OCI-LY7 (cell line): ENCODE data around the gene KCNIP3. TPM values are rescaled to one million over a fixed set of nuclear protein-coding genes. Genes with fewer than 3 reads are reported as not detected.

ENCODE experiments used
- BruUV-seq: library from RNA; stranded (reverse); fragments of 400-500 nt; replicated peaks from 2 replicates; lab custom pipeline; 2021; lab: Mats Ljungman, UMichigan
- CTCF ChIA-PET: fragments of 300-600 bp; sonication (Branson Sonifier 250); formaldehyde crosslinking; loops from one replicate; lab custom pipeline; 2022; ENCODE audit warnings: antibody characterized with exemption; ENCODE audit not compliant: unreplicated experiment; lab: Charles Lee
- POLR2A ChIA-PET: fragments of 300-600 bp; sonication (Branson Sonifier 250); formaldehyde crosslinking; loops from one replicate; lab custom pipeline; 2022; ENCODE audit warnings: antibody characterized with exemption; lab: Charles Lee
- DNase-seq: peaks from one replicate; pipeline ENCODE4 v3.0.0-alpha.2; 2015; ENCODE audit warnings: low spot score
- H2AFZ ChIP-seq: fragments of 200-600 bp; sonication (generic), shearing (Covaris generic); 2 replicates; pipeline ENCODE4 v1.6.1; 2014; ENCODE audit warnings: mild to moderate bottlenecking, antibody characterized with exemption, low read length, moderate library complexity
- H3K27ac ChIP-seq: fragments of 200-600 bp; sonication (generic); 2 replicates; pipeline ENCODE4 v1.5.1; 2014; ENCODE audit warnings: mixed run types, low read depth, mild to moderate bottlenecking, moderate library complexity, low read length, inconsistent platforms; ENCODE audit not compliant: poor library complexity, severe bottlenecking
- H3K36me3 ChIP-seq: fragments of 200-600 bp; sonication (generic); 2 replicates; pipeline ENCODE4 v1.6.1; 2014; ENCODE audit warnings: mild to moderate bottlenecking, antibody characterized with exemption, low read length, moderate library complexity, mixed read lengths; ENCODE audit not compliant: insufficient read depth
- H3K4me1 ChIP-seq: fragments of 200-600 bp; sonication (generic); 2 replicates; pipeline ENCODE4 v1.5.1; 2014; ENCODE audit warnings: mild to moderate bottlenecking, low read length; ENCODE audit not compliant: insufficient read depth, poor library complexity, severe bottlenecking
- H3K4me2 ChIP-seq: fragments of 200-600 bp; sonication (generic); 2 replicates; pipeline ENCODE4 v1.6.1; 2014; ENCODE audit warnings: mild to moderate bottlenecking, low read length
- H3K4me3 ChIP-seq: fragments of 200-600 bp; sonication (generic); 2 replicates; pipeline ENCODE4 v1.5.1; 2014; ENCODE audit warnings: mild to moderate bottlenecking, low read depth, low read length; ENCODE audit not compliant: poor library complexity, severe bottlenecking
- H3K79me2 ChIP-seq: fragments of 200-600 bp; sonication (generic); 2 replicates; pipeline ENCODE4 v1.6.1; 2016; ENCODE audit warnings: low read depth, mild to moderate bottlenecking, low read length, moderate library complexity, mixed read lengths; ENCODE audit not compliant: insufficient read depth
- H3K9me2 ChIP-seq: fragments of 200-600 bp; sonication (generic); 2 replicates; pipeline ENCODE4 v1.6.1; 2016; ENCODE audit warnings: mild to moderate bottlenecking, low read length, mixed read lengths; ENCODE audit not compliant: insufficient read depth
- H3K9me3 ChIP-seq: fragments of 200-600 bp; sonication (generic); 2 replicates; pipeline ENCODE4 v1.6.1; 2014; ENCODE audit warnings: mild to moderate bottlenecking, mixed run types, low read length, mixed read lengths
- H4K20me1 ChIP-seq: fragments of 200-600 bp; sonication (generic); 2 replicates; pipeline ENCODE4 v1.6.1; 2014; ENCODE audit warnings: mild to moderate bottlenecking, antibody characterized with exemption, low read length, moderate library complexity, mixed read lengths; ENCODE audit not compliant: insufficient read depth
- CTCF ChIP-seq: fragments of 200-600 bp; sonication (generic); conservative IDR thresholded peaks from 2 replicates; pipeline ENCODE4 v1.5.1; 2014; ENCODE audit warnings: mild to moderate bottlenecking, antibody characterized with exemption, low read length, moderate library complexity, mixed read lengths
- EZH2phosphoT487 ChIP-seq: fragments of 200-600 bp; sonication (generic); IDR thresholded peaks from 2 replicates; pipeline ENCODE4 v1.6.1; 2018; ENCODE audit warnings: low read depth, borderline replicate concordance, mild to moderate bottlenecking, mixed run types, antibody characterized with exemption, low read length, moderate library complexity, mixed read lengths
- intact Hi-C: fragments of 100-400 bp; cut with micrococcal nuclease; formaldehyde crosslinking; loops from one replicate; pipeline ENCODE4 v1.10.0; 2022; ENCODE audit not compliant: unreplicated experiment
- total RNA-seq, 2 experiments: library from RNA; depleted of rRNA in 1 of 2; stranded (reverse); fragments of >200 nt in 1 of 2; shearing (Covaris generic) in 1 of 2; gene quantifications; 2 replicates each; pipeline ENCODE4 v1.2.3, GENCODE V29; 2014 to 2022

KCNIP3 gene
- total RNA-seq, 2 experiments from 2014 or later, result not detected

- no TSS peak for BruUV-seq
- TF ChIP-seq EZH2phosphoT487 (no peak), CTCF (peak; percentile 72)
- Histone ChIP-seq H2AFZ (no peak overlapping the region), H3K36me3 (no peaks in the 10 kb centered on the region), H3K9me3 (no peaks in the 10 kb centered on the region), H4K20me1 (no peaks in the 10 kb centered on the region), H3K4me1 (no peaks in the 10 kb centered on the region), H3K27ac (no peak overlapping the region), H3K4me3 (no peak overlapping the region), H3K9me2 (no peaks in the 10 kb centered on the region), H3K79me2 (no peaks in the 10 kb centered on the region), H3K4me2 (peak overlapping the region; percentile 9; the same call in 1 of the 2 replicates)
- CTCF ChIA-PET, result no interaction called here
- DNase-seq, result peak; percentile 16
- intact Hi-C loops, result no loop called here
- POLR2A ChIA-PET, result no interaction called here
These were observed 48.5 kb downstream of the KCNIP3 start for GRCh38 chr2:95345563-95346230.

- CTCF ChIA-PET, result no interaction called here
- Histone ChIP-seq H3K9me2 (no peaks in the 10 kb centered on the region), H3K4me2 (no peak overlapping the region), H3K36me3 (no peaks in the 10 kb centered on the region), H3K4me3 (no peak overlapping the region), H4K20me1 (no peaks in the 10 kb centered on the region), H3K79me2 (no peaks in the 10 kb centered on the region), H2AFZ (no peak overlapping the region), H3K27ac (no peak overlapping the region), H3K9me3 (no peaks in the 10 kb centered on the region), H3K4me1 (no peaks in the 10 kb centered on the region)
- POLR2A ChIA-PET, result no interaction called here
- no TSS peak for BruUV-seq
- TF ChIP-seq CTCF (no peak), EZH2phosphoT487 (no peak)
- intact Hi-C loops, result no loop called here
- no peak for DNase-seq
These were observed 49.1 kb downstream of the KCNIP3 start for GRCh38 chr2:95346231-95346737.
